ENCODE measurements around the gene SIK3.
A peak's percentile ranks its signal among the peaks of the same experiment; 100 is the strongest.

Gene SIK3

DNA sequence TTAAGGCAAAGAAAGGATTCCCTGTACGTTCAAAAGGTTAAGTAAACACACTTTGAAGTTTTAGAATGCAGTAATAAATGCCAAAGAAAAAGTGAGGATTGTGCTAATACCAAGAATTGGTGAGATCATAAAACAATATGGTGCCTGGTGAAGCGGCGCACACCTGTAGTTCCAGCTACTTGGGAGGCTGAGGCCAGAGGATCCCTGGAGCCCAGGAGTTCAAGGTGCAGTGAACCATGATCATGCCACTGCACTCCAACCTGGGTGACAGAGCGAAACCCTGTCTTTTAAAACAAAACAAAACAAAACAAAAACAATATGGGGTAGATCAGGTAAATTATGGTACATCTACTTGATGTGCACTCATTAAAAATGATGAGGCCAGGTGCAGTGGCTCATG is 187.4 kb downstream of the SIK3 start:
- DNase-seq (ENCODE audit: low read depth): no peak
- TF ChIP-seq, protein P1, sequence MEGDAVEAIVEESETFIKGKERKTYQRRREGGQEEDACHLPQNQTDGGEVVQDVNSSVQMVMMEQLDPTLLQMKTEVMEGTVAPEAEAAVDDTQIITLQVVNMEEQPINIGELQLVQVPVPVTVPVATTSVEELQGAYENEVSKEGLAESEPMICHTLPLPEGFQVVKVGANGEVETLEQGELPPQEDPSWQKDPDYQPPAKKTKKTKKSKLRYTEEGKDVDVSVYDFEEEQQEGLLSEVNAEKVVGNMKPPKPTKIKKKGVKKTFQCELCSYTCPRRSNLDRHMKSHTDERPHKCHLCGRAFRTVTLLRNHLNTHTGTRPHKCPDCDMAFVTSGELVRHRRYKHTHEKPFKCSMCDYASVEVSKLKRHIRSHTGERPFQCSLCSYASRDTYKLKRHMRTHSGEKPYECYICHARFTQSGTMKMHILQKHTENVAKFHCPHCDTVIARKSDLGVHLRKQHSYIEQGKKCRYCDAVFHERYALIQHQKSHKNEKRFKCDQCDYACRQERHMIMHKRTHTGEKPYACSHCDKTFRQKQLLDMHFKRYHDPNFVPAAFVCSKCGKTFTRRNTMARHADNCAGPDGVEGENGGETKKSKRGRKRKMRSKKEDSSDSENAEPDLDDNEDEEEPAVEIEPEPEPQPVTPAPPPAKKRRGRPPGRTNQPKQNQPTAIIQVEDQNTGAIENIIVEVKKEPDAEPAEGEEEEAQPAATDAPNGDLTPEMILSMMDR (conservative IDR thresholded peaks at IDR 0.05; ENCODE audit: low read depth, low read length): no peak
- H3K4me3 ChIP-seq (ENCODE audit: low read depth, low read length): no peak overlapping the region

DNA sequence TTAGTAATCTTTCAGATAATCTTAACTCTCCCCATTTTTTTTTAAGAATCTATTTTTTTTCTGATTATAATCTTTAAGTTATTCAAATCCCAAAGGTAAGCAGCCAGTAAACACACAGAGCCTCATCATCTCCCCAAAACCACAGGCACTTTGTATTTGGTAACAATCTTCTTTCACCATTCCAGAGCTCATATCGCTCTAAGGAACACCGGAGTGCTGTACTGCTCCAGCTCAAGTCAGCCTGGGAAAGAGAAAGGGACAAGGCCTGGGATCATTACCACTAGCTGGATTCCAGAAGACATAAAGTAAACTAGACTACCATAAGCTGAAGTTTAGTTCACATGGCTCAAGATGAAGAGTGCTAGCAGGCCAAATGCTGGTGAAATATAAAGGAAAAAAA is 187.8 kb downstream of the SIK3 start:
- no peak overlapping the region for H3K4me3 ChIP-seq (ENCODE audit: low read depth, low read length)
- TF ChIP-seq, protein P1 (conservative IDR thresholded peaks at IDR 0.05; ENCODE audit: low read depth, low read length): no peak
- peak; percentile 52 for DNase-seq (ENCODE audit: low read depth)

DNA sequence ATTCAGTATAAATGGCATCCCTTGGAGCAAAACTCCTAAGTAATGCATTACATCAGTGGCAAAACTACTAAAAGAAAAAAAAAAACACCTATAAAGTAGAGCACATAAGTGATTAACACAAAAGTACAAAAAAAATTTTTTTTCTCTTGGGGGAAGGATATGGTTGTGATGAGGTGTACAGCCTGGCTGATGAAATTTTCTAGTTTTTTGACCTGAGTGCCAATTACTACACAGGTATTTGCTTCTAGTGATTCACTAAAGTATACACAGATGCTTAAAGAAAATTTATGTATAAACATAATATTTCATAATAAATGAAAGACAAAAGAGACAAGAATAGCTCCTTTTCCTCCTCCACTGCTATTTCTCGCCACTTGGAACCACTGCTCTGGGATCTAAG is 189.0 kb downstream of the SIK3 start:
- TF ChIP-seq, protein P1 (conservative IDR thresholded peaks at IDR 0.05; ENCODE audit: low read depth, low read length): no peak
- no peak for DNase-seq (ENCODE audit: low read depth)
- H3K4me3 ChIP-seq (ENCODE audit: low read depth, low read length): no peak overlapping the region

DNA sequence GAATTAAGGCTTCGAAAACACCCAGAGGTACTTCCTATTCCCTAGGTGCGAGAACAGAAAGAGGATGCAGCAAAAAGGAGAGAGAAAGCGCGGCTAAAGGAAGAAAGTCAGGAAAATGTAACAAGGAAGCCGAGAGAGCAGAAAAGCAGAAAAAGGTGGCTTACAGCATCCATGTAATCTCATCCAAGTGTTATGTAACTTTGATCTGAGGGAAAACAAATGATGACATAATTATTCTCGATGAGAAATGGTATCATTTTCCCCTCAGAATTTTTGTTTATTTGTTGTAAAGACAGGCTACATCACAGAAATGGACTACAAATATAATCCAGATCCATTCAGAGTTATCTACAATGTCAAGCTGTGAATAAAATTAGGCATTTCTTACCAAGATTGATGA is 191.7 kb downstream of the SIK3 start:
- H3K4me3 ChIP-seq (ENCODE audit: low read depth, low read length): no peak overlapping the region
- no peak for DNase-seq (ENCODE audit: low read depth)
- TF ChIP-seq, protein P1 (conservative IDR thresholded peaks at IDR 0.05; ENCODE audit: low read depth, low read length): no peak

DNA sequence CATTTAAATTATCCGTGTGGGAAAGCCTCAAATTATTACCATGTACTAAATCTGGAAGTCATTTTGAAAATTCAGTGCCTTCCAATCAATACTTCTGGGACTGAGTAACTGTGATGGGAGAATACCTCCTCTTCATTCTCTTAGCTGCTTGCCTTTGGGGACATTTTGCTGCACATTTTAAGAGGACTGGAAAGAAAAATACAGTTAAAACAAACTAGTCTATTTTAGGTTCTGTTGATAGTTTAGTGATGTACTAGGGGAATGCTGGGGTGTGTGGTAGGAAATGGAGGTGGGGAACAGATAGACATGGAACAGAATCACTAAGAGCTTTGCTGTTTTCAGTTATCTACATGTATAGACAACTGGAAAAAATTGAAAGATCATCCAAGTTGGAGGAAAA is 195.1 kb downstream of the SIK3 start:
- H3K4me3 ChIP-seq (ENCODE audit: low read depth, low read length): no peak overlapping the region
- DNase-seq (ENCODE audit: low read depth): no peak
- TF ChIP-seq, protein P1 (conservative IDR thresholded peaks at IDR 0.05; ENCODE audit: low read depth, low read length): no peak

DNA sequence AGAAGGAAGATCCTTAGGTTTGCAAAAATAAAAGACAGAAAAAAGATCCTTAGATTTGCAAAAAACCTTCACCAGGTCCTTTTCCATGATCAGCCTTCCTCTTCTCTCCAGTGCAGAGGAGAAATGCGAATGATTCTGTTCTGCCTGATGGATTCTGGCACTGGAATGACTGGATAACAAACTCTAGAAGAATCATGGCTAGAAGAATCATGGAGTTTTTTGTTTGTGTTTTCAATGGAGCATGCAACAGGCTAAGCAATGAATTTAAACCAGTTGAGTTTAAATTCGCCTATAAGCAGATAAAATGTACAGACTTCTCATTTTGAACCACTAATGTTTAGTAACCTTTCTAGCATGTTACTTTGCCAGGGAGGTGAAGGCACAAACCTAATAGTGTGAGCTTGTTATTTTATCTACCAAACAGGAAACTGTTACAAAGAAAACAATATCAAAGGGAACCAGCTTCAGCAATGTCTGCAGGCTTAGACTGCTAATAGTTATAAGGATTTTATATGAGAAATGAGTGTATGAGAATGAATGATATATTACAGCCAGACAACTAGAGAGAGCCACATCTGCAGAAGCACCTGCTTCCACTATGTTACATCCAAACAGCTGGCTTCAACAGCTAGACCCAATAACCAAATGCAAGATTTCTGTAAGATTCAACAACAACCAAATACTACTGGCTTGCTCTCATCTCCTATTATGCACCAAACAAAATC is 196.1 kb downstream of the SIK3 start:
- no peak for DNase-seq (ENCODE audit: low read depth)
- no peak overlapping the region for H3K4me3 ChIP-seq (ENCODE audit: low read depth, low read length)
- TF ChIP-seq, protein P1 (conservative IDR thresholded peaks at IDR 0.05; ENCODE audit: low read depth, low read length): no peak

DNA sequence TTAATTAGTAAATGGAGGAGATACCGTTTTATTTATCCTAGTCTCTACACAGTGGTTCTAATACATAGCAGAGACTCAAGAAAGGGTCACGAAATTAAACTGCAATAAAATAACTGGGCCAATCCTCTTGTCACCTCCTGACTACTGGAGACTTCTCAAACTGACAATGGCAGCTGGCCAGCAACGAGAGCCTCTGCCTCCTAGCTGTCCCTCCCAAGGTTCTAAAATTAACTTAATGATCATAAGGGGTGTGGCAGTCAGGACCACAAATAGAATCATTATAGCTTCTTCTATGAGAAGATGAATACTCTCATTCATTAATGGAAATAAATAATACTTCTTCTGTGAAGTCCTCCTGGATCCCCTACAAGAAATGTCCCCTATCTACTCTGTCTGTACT is 197.0 kb downstream of the SIK3 start:
- TF ChIP-seq, protein P1 (conservative IDR thresholded peaks at IDR 0.05; ENCODE audit: low read depth, low read length): no peak
- DNase-seq (ENCODE audit: low read depth): no peak
- H3K4me3 ChIP-seq (ENCODE audit: low read depth, low read length): no peak overlapping the region
